PC-9 (cell line): ENCODE measurements around the gene PRKAR2B.

Experiments used
- CTCF ChIP-seq: fragments of 200-600 bp; sonication (generic); conservative IDR thresholded peaks from 2 replicates; pipeline ENCODE4 v1.6.1; 2017; ENCODE audit warnings: mixed run types, antibody characterized with exemption, mild to moderate bottlenecking, moderate library complexity
- EZH2 ChIP-seq: fragments of 200-600 bp; sonication (generic); IDR thresholded peaks from 2 replicates; pipeline ENCODE4 v1.8.0; 2017; ENCODE audit warnings: antibody characterized with exemption, low read depth

GRCh38 chr7:106994833-106995232 lies 49.7 kb upstream of the PRKAR2B start:
- TF ChIP-seq CTCF = no peak
- TF ChIP-seq EZH2 = no peak
